ENCODE results near the gene DUSP16. TPM values are rescaled to one million over a fixed set of nuclear protein-coding genes. Genes with fewer than 3 reads are reported as not detected.
"Not testable (repeated sequence)": the region's sequence is repeated elsewhere in the genome, so short reads cannot be mapped to it uniquely, and the experiment has no call there.

The DUSP16 gene
- total RNA-seq, 1 donor from 2014 or later, result 51.2 TPM

GRCh38 chr12:12572659-12573058 is 10.0 kb upstream of the DUSP16 start:
- peaks cover 2% of the 10 kb centered on the region for H3K27me3 Mint-ChIP-seq
- no peak for DNase-seq
- intact Hi-C loops (cut with micrococcal nuclease), result no loop called here
- peaks cover 3% of the 10 kb centered on the region for H3K4me1 Mint-ChIP-seq
- no peak overlapping the region for H3K4me3 Mint-ChIP-seq
- no peaks in the 10 kb centered on the region for H3K36me3 Mint-ChIP-seq (ENCODE audit: low read depth)
- no peaks in the 10 kb centered on the region for H3K9me3 Mint-ChIP-seq
- no peak overlapping the region for H3K27ac Mint-ChIP-seq

- not testable (repeated sequence) for H3K4me3 Mint-ChIP-seq; H3K9me3 Mint-ChIP-seq; H3K4me1 Mint-ChIP-seq; H3K27ac Mint-ChIP-seq; DNase-seq; H3K27me3 Mint-ChIP-seq; H3K36me3 Mint-ChIP-seq (ENCODE audit: low read depth)
- intact Hi-C loops (cut with micrococcal nuclease), result loop anchor here (2.0 kb wide), 1 partner anchor 83 kb away; no protein-coding TSS in a partner anchor
These were observed 3.3 kb upstream of the DUSP16 start for GRCh38 chr12:12565971-12566370.

- Mint-ChIP-seq H3K9me3 (no peaks in the 10 kb centered on the region), H3K4me1 (peaks cover 12% of the 10 kb centered on the region), H3K36me3 (ENCODE audit: low read depth) (no peaks in the 10 kb centered on the region), H3K27me3 (peaks cover 1% of the 10 kb centered on the region), H3K4me3 (no peak overlapping the region), H3K27ac (no peak overlapping the region)
- no peak for DNase-seq
- intact Hi-C loops (cut with micrococcal nuclease), result loop anchor here (1.0 to 5.0 kb wide), 4 partner anchors 38 to 189 kb away; no protein-coding TSS in a partner anchor
These were observed 2.2 kb upstream of the DUSP16 start for GRCh38 chr12:12564911-12565310.

- peaks cover 22% of the 10 kb centered on the region for H3K4me1 Mint-ChIP-seq
- H3K36me3 Mint-ChIP-seq (ENCODE audit: low read depth), result peaks cover 8% of the 10 kb centered on the region
- peak overlapping the region; percentile 95 for H3K27ac Mint-ChIP-seq
- intact Hi-C loops (cut with micrococcal nuclease), result loop anchor here (1.0 to 5.0 kb wide), 3 partner anchors 20 to 206 kb away; partner anchors contain the start of gene BORCS5
- H3K9me3 Mint-ChIP-seq, result no peaks in the 10 kb centered on the region
- H3K27me3 Mint-ChIP-seq, result no peaks in the 10 kb centered on the region
- DNase-seq, result no peak
- H3K4me3 Mint-ChIP-seq, result peak overlapping the region; percentile 84
These were observed 746 bp upstream of the DUSP16 start for GRCh38 chr12:12563290-12563928.

GRCh38 chr12:12562016-12562483 is 613 bp downstream of the DUSP16 start:
- Mint-ChIP-seq H3K4me1 (peaks cover 32% of the 10 kb centered on the region), H3K36me3 (ENCODE audit: low read depth) (peaks cover 16% of the 10 kb centered on the region), H3K9me3 (no peaks in the 10 kb centered on the region), H3K27ac (peak overlapping the region; percentile 96), H3K4me3 (peak overlapping the region; percentile 88), H3K27me3 (no peaks in the 10 kb centered on the region)
- peak; percentile 84 for DNase-seq
- intact Hi-C loops (cut with micrococcal nuclease), result loop anchor here (1.0 to 5.0 kb wide), 5 partner anchors 35 to 120 kb away; no protein-coding TSS in a partner anchor

GRCh38 chr12:12561371-12562015 is 1.2 kb downstream of the DUSP16 start:
- Mint-ChIP-seq H3K36me3 (ENCODE audit: low read depth) (peaks cover 19% of the 10 kb centered on the region), H3K27ac (peak overlapping the region; percentile 96), H3K27me3 (no peaks in the 10 kb centered on the region), H3K4me3 (peak overlapping the region; percentile 88), H3K9me3 (no peaks in the 10 kb centered on the region), H3K4me1 (peaks cover 36% of the 10 kb centered on the region)
- DNase-seq, result peak; percentile 87
- intact Hi-C loops (cut with micrococcal nuclease), result loop anchor here (1.0 to 5.0 kb wide), 7 partner anchors 34 to 163 kb away; partner anchors contain the start of gene GPR19

- Mint-ChIP-seq H3K36me3 (ENCODE audit: low read depth) (peaks cover 19% of the 10 kb centered on the region), H3K27me3 (no peaks in the 10 kb centered on the region), H3K9me3 (no peaks in the 10 kb centered on the region), H3K4me3 (peak overlapping the region; percentile 88), H3K4me1 (peaks cover 36% of the 10 kb centered on the region), H3K27ac (peak overlapping the region; percentile 90)
- DNase-seq, result peak; percentile 91
- intact Hi-C loops (cut with micrococcal nuclease), result loop anchor here (2.0 to 5.0 kb wide), 3 partner anchors 33 to 164 kb away; partner anchors contain the start of gene GPR19
These were observed 1.9 kb downstream of the DUSP16 start for GRCh38 chr12:12560587-12561370.

- intact Hi-C loops (cut with micrococcal nuclease), result loop anchor here (2.0 to 5.0 kb wide), 3 partner anchors 33 to 165 kb away; partner anchors contain the start of gene GPR19
- H3K4me1 Mint-ChIP-seq, result peaks cover 43% of the 10 kb centered on the region
- H3K27ac Mint-ChIP-seq, result peak overlapping the region; percentile 55
- peak overlapping the region; percentile 88 for H3K4me3 Mint-ChIP-seq
- no peak for DNase-seq
- peaks cover 27% of the 10 kb centered on the region for H3K36me3 Mint-ChIP-seq (ENCODE audit: low read depth)
- H3K27me3 Mint-ChIP-seq, result no peaks in the 10 kb centered on the region
- no peaks in the 10 kb centered on the region for H3K9me3 Mint-ChIP-seq
These were observed 2.9 kb downstream of the DUSP16 start for GRCh38 chr12:12559719-12560296.

- Mint-ChIP-seq H3K27ac (no peak overlapping the region), H3K4me1 (peaks cover 43% of the 10 kb centered on the region), H3K9me3 (no peaks in the 10 kb centered on the region), H3K4me3 (peak overlapping the region; percentile 88), H3K27me3 (no peaks in the 10 kb centered on the region), H3K36me3 (ENCODE audit: low read depth) (peaks cover 32% of the 10 kb centered on the region)
- intact Hi-C loops (cut with micrococcal nuclease), result no loop called here
- DNase-seq, result no peak
These were observed 4.4 kb downstream of the DUSP16 start for GRCh38 chr12:12558291-12558690.

- Mint-ChIP-seq H3K4me1 (peaks cover 39% of the 10 kb centered on the region), H3K27me3 (no peaks in the 10 kb centered on the region), H3K9me3 (no peaks in the 10 kb centered on the region), H3K4me3 (no peak overlapping the region), H3K27ac (no peak overlapping the region), H3K36me3 (ENCODE audit: low read depth) (peaks cover 34% of the 10 kb centered on the region)
- intact Hi-C loops (cut with micrococcal nuclease), result no loop called here
- no peak for DNase-seq
These were observed 4.9 kb downstream of the DUSP16 start for GRCh38 chr12:12557733-12558132.

GRCh38 chr12:12555656-12556055 is 7.0 kb downstream of the DUSP16 start:
- peaks cover 39% of the 10 kb centered on the region for H3K4me1 Mint-ChIP-seq
- H3K27me3 Mint-ChIP-seq, result no peaks in the 10 kb centered on the region
- H3K4me3 Mint-ChIP-seq, result no peak overlapping the region
- intact Hi-C loops (cut with micrococcal nuclease), result no loop called here
- H3K9me3 Mint-ChIP-seq, result no peaks in the 10 kb centered on the region
- H3K27ac Mint-ChIP-seq, result no peak overlapping the region
- no peak for DNase-seq
- peaks cover 47% of the 10 kb centered on the region for H3K36me3 Mint-ChIP-seq (ENCODE audit: low read depth)

- intact Hi-C loops (cut with micrococcal nuclease), result no loop called here
- Mint-ChIP-seq H3K27me3 (no peaks in the 10 kb centered on the region), H3K9me3 (no peaks in the 10 kb centered on the region), H3K4me1 (peaks cover 34% of the 10 kb centered on the region), H3K27ac (no peak overlapping the region), H3K4me3 (no peak overlapping the region), H3K36me3 (ENCODE audit: low read depth) (peaks cover 53% of the 10 kb centered on the region)
- no peak for DNase-seq
These were observed 9.4 kb downstream of the DUSP16 start for GRCh38 chr12:12553208-12553785.

- DNase-seq, result no peak
- Mint-ChIP-seq H3K4me1 (peaks cover 21% of the 10 kb centered on the region), H3K4me3 (no peak overlapping the region), H3K27me3 (no peaks in the 10 kb centered on the region), H3K27ac (no peak overlapping the region), H3K36me3 (ENCODE audit: low read depth) (peaks cover 51% of the 10 kb centered on the region), H3K9me3 (no peaks in the 10 kb centered on the region)
- intact Hi-C loops (cut with micrococcal nuclease), result no loop called here
These were observed 11.5 kb downstream of the DUSP16 start for GRCh38 chr12:12551115-12551514.

Data from activated CD4-positive, alpha-beta T cell treated with anti-CD3 and anti-CD28 coated beads, Interleukin-2, amount 10 ng/mL, durations not matched to agents 24 days and 14 days (primary cell).